Measurements from ENCODE around the gene P2RY6. TPM values are rescaled to one million over a fixed set of nuclear protein-coding genes. Genes with fewer than 3 reads are reported as not detected.

The P2RY6 gene
- total RNA-seq, 1 experiment from 2014 or later: not detected

GRCh38 chr11:73245461-73245860 lies 26.7 kb upstream of the P2RY6 start:
- no peak overlapping the region for H3K4me2 ChIP-seq (ENCODE audit: insufficient read depth, insufficient read length, low read length)
- no peak overlapping the region for H3K9ac ChIP-seq (ENCODE audit: extremely low read depth, insufficient read length, low read length)
- H2BK20ac ChIP-seq (ENCODE audit: low read depth, low read length, poor library complexity, severe bottlenecking): no peak overlapping the region
- TF ChIP-seq CTCF (conservative IDR thresholded peaks at IDR 0.05): no peak
- no peak overlapping the region for H3T11ph ChIP-seq (ENCODE audit: low read length)
- DNase-seq: no peak
- peaks cover 4% of the 10 kb centered on the region; the same call in 1 of the 2 replicates for H3K27me3 Mint-ChIP-seq (ENCODE audit: low read depth)
- H2AFZ ChIP-seq (ENCODE audit: low read length): no peak overlapping the region
- H3K4me1 Mint-ChIP-seq: peaks cover 29 to 30% of the 10 kb centered on the region in 2 experiments
- no peak overlapping the region for H3K23ac ChIP-seq (ENCODE audit: insufficient read length, low read depth, low read length)
- no peaks in the 10 kb centered on the region for H3K23me2 ChIP-seq (ENCODE audit: insufficient read length, low read depth, low read length, poor library complexity, severe bottlenecking)
- no peaks in the 10 kb centered on the region; a peak in 1 of 7 replicates for H3K36me3 Mint-ChIP-seq (ENCODE audit: insufficient read depth in 1 of 3, low read depth in 3 of 3)
- H3K4me3 Mint-ChIP-seq: no peak overlapping the region
- no peak overlapping the region for H3K56ac ChIP-seq (ENCODE audit: insufficient read length, low read depth, low read length)
- H3K9me3 Mint-ChIP-seq: no peaks in the 10 kb centered on the region; a peak in 1 of 5 replicates
- H4K5ac ChIP-seq (ENCODE audit: insufficient read length, low read depth, low read length): no peak overlapping the region
- H2BK120ac ChIP-seq (ENCODE audit: low read depth, low read length, poor library complexity, severe bottlenecking): no peak overlapping the region
- H3K4me1 ChIP-seq (ENCODE audit: insufficient read depth, low read length): peaks cover 4% of the 10 kb centered on the region; the same call in 1 of the 2 replicates
- H3K4ac ChIP-seq (ENCODE audit: low read depth, low read length): no peak overlapping the region
- WGBS (ENCODE audit: extremely low coverage, insufficient read length, low lambda C conversion rate): no CpG with 5 or more reads among the region's 6 CpGs
- H4K8ac ChIP-seq (replicated peaks; ENCODE audit: insufficient read length, low read depth, low read length): no peak overlapping the region
- H3K79me1 ChIP-seq (ENCODE audit: insufficient read depth, low read depth, low read length, poor library complexity, severe bottlenecking): no peaks in the 10 kb centered on the region
- no peak overlapping the region for H2BK15ac ChIP-seq (ENCODE audit: low read depth, low read length)
- H3K18ac ChIP-seq (ENCODE audit: insufficient read length, low read depth, low read length): no peak overlapping the region
- no peaks in the 10 kb centered on the region for H4K20me1 ChIP-seq (ENCODE audit: control insufficient read depth, insufficient read depth, insufficient read length)
- no peak overlapping the region for H3K14ac ChIP-seq (ENCODE audit: insufficient read depth, low read length)
- no peaks in the 10 kb centered on the region; the same call in 1 of the 2 replicates for H3K27me3 ChIP-seq (ENCODE audit: insufficient read depth, low read length)
- no peak overlapping the region for H2BK12ac ChIP-seq (ENCODE audit: insufficient read length, low read depth, low read length)
- H4K91ac ChIP-seq (ENCODE audit: insufficient read length, low read depth, low read length): no peak overlapping the region
- H3K9me3 ChIP-seq (ENCODE audit: control insufficient read depth, low read depth, low read length): no peaks in the 10 kb centered on the region
- no peak overlapping the region for H3K27ac ChIP-seq (ENCODE audit: insufficient read length, low read depth, low read length)
- H3K27ac Mint-ChIP-seq: no peak overlapping the region
- no peak overlapping the region for H2BK5ac ChIP-seq (ENCODE audit: insufficient read length, low read length)
- no peak overlapping the region for H2AK5ac ChIP-seq (ENCODE audit: insufficient read length, low read length)
- no peaks in the 10 kb centered on the region for H3K79me2 ChIP-seq (ENCODE audit: insufficient read depth, low read length)

Data from H9 (cell line).